Esophagus muscularis mucosa (tissue), 4 donors: Measurements from ENCODE around the gene ZBTB7C. TPM values are rescaled to one million over a fixed set of nuclear protein-coding genes. Genes with fewer than 3 reads are reported as not detected.

Experiments
- DNase-seq: peaks from one replicate; pipeline ENCODE4 v3.0.0-alpha.2; 2017; ENCODE audit errors: extremely low spot score
- H3K27ac ChIP-seq, 4 donors: fragments of 200-600 bp; sonication (generic); replicated peaks in 1 of 4; 1 replicate in 3 of 4; 2 replicates in 1 of 4; pipeline ENCODE4 v1.5.1; 2016 to 2019; ENCODE audit warnings: mild to moderate bottlenecking in 1 of 4
- H3K27me3 ChIP-seq, 4 donors: fragments of 200-600 bp; sonication (generic); one replicate each; pipeline versions ENCODE4 v1.5.1 to v1.6.0; 2016 to 2019
- H3K36me3 ChIP-seq, 4 donors: fragments of 200-600 bp; sonication (generic); one replicate each; pipeline ENCODE4 v1.5.1; 2016 to 2019
- H3K4me1 ChIP-seq, 4 donors: fragments of 200-600 bp; sonication (generic); one replicate each; pipeline ENCODE4 v1.5.1; 2016 to 2019
- H3K4me3 ChIP-seq, 4 donors: fragments of 200-600 bp; sonication (generic); 1 replicate in 2 of 4; 2 replicates in 2 of 4; pipeline ENCODE4 v1.5.1; 2016 to 2019; ENCODE audit warnings: mild to moderate bottlenecking in 4 of 4, moderate library complexity in 1 of 4
- H3K9me3 ChIP-seq, 4 donors: fragments of 200-600 bp; sonication (generic); 1 replicate in 3 of 4; 2 replicates in 1 of 4; pipeline ENCODE4 v1.5.1; 2016 to 2019
- CTCF ChIP-seq, 3 experiments: fragments of 200-600 bp in 2 of 3; fragments of 450-650 bp in 1 of 3; sonication (generic) in 2 of 3; IDR thresholded peaks; one replicate each; pipeline ENCODE4 v1.5.1; 2017 to 2019; ENCODE audit warnings: antibody characterized with exemption in 3 of 3, mild to moderate bottlenecking in 2 of 3, moderate library complexity in 1 of 3
- EP300 ChIP-seq: sonication (generic); formaldehyde crosslinking; IDR thresholded peaks from one replicate; pipeline ENCODE4 v1.6.1; 2017; ENCODE audit warnings: antibody characterized with exemption
- POLR2A ChIP-seq: fragments of 450-650 bp; IDR thresholded peaks from one replicate; pipeline ENCODE4 v1.6.1; 2017; ENCODE audit warnings: antibody characterized with exemption, moderate library complexity, mild to moderate bottlenecking, low read depth
- POLR2AphosphoS5 ChIP-seq, 2 donors: sonication (generic); formaldehyde crosslinking; IDR thresholded peaks; one replicate each; pipeline ENCODE4 v1.6.1; 2017; ENCODE audit warnings: antibody characterized with exemption in 2 of 2
- WGBS: methylation state at CpG from one replicate; pipeline ENCODE4 v1.1.5; 2018; 5-methylcytosine and 5-hydroxymethylcytosine counted together
- intact Hi-C: fragments of 100-400 bp; cut with DNase I; formaldehyde crosslinking; loops from one replicate; pipeline ENCODE4 v1.15.1; 2023
- total RNA-seq, 4 donors: library from RNA; depleted of rRNA; stranded (reverse); fragments of >200 nt; gene quantifications; one replicate each; pipeline versions ENCODE4 v1.1.0 to v1.2.1, GENCODE V29; 2016

Gene ZBTB7C
- total RNA-seq, 4 donors from 2014 or later = 6.3 to 13.2 (median 9.1) TPM

- DNase-seq = no peak
- peak overlapping the region in 1 of 4 donors; percentile 25 for H3K27ac ChIP-seq
- no peak for TF ChIP-seq CTCF (IDR thresholded peaks at IDR 0.05)
- no peak for TF ChIP-seq POLR2A
- no peak for TF ChIP-seq POLR2AphosphoS5 (IDR thresholded peaks at IDR 0.05)
- no peak for TF ChIP-seq EP300
- no peaks in the 10 kb centered on the region for H3K36me3 ChIP-seq
- peaks cover 0 to 47% (median 32%) of the 10 kb centered on the region in 4 donors for H3K4me1 ChIP-seq
- H3K4me3 ChIP-seq = no peak overlapping the region
- H3K27me3 ChIP-seq = no peaks in the 10 kb centered on the region
- 81% methylated on average over 6 of the region's 6 CpGs for WGBS
- intact Hi-C loops = no loop called here
- H3K9me3 ChIP-seq = no peaks in the 10 kb centered on the region
Observed at GRCh38 chr18:48310353-48310752, 98.8 kb downstream of the ZBTB7C start.

GRCh38 chr18:48308755-48309575 lies 100.2 kb downstream of the ZBTB7C start:
- no peak for TF ChIP-seq CTCF (IDR thresholded peaks at IDR 0.05)
- no peak for TF ChIP-seq POLR2AphosphoS5 (IDR thresholded peaks at IDR 0.05)
- no peak for TF ChIP-seq POLR2A
- TF ChIP-seq EP300 = no peak
- Histone ChIP-seq H3K27me3 (no peaks in the 10 kb centered on the region), H3K27ac (no peak overlapping the region), H3K9me3 (no peaks in the 10 kb centered on the region), H3K4me3 (no peak overlapping the region), H3K4me1 (peaks cover 0 to 47% (median 32%) of the 10 kb centered on the region in 4 donors), H3K36me3 (no peaks in the 10 kb centered on the region)
- 79% methylated on average over 7 of the region's 7 CpGs for WGBS
- intact Hi-C loops = no loop called here
- DNase-seq = no peak

GRCh38 chr18:48308027-48308635 lies 101.1 kb downstream of the ZBTB7C start:
- TF ChIP-seq POLR2A = no peak
- TF ChIP-seq EP300 = no peak
- TF ChIP-seq POLR2AphosphoS5 (IDR thresholded peaks at IDR 0.05) = no peak
- TF ChIP-seq CTCF (IDR thresholded peaks at IDR 0.05) = no peak
- H3K4me1 ChIP-seq = peaks cover 0 to 47% (median 32%) of the 10 kb centered on the region in 4 donors
- H3K27ac ChIP-seq = peak overlapping the region in 2 of 4 donors; percentile 29 to 76

GRCh38 chr18:48306838-48307237 lies 102.3 kb downstream of the ZBTB7C start:
- DNase-seq = no peak
- H3K36me3 ChIP-seq = no peaks in the 10 kb centered on the region
- H3K27me3 ChIP-seq = no peaks in the 10 kb centered on the region
- H3K4me3 ChIP-seq = no peak overlapping the region
- H3K9me3 ChIP-seq = no peaks in the 10 kb centered on the region
- peak overlapping the region; percentile 61 to 76 (median 68) for H3K27ac ChIP-seq
- intact Hi-C loops = no loop called here
- WGBS = 52% methylated on average over 5 of the region's 5 CpGs
- TF ChIP-seq CTCF (IDR thresholded peaks at IDR 0.05) = no peak
- TF ChIP-seq POLR2AphosphoS5 (IDR thresholded peaks at IDR 0.05) = peak in 1 of 2 donors; percentile 62
- TF ChIP-seq EP300 = no peak
- TF ChIP-seq POLR2A = no peak
- peaks cover 0 to 49% (median 32%) of the 10 kb centered on the region in 4 donors for H3K4me1 ChIP-seq

More at GRCh38 chr18:48308027-48308635, 101.1 kb downstream of the ZBTB7C start:
- no peak for DNase-seq
- intact Hi-C loops = no loop called here
- Histone ChIP-seq H3K9me3 (no peaks in the 10 kb centered on the region), H3K27me3 (no peaks in the 10 kb centered on the region), H3K4me3 (no peak overlapping the region), H3K36me3 (no peaks in the 10 kb centered on the region)
- WGBS = 74% methylated on average over 3 of the region's 3 CpGs
